Left ventricle myocardium inferior (tissue), 1 donor: ENCODE results near the gene S100A2. TPM values are rescaled to one million over a fixed set of nuclear protein-coding genes. Genes with fewer than 3 reads are reported as not detected.
A peak's percentile ranks its signal among the peaks of the same experiment; 100 is the strongest.
"Not testable (repeated sequence)": the region's sequence is repeated elsewhere in the genome, so short reads cannot be mapped to it uniquely, and the experiment has no call there.

ENCODE experiments used
- DNase-seq: peaks from one replicate; pipeline ENCODE4 v3.0.0-alpha.2; 2020
- H3K27ac ChIP-seq: fragments of 200-600 bp; replicated peaks from 2 replicates; pipeline ENCODE4 v1.8.0; 2021
- H3K27me3 ChIP-seq: fragments of 200-600 bp; 2 replicates; pipeline ENCODE4 v1.8.0; 2021; ENCODE audit warnings: low read depth
- H3K36me3 ChIP-seq: fragments of 200-600 bp; 2 replicates; pipeline ENCODE4 v1.8.0; 2021
- H3K4me1 ChIP-seq: fragments of 200-600 bp; 2 replicates; pipeline ENCODE4 v1.8.0; 2021
- H3K4me3 ChIP-seq: fragments of 200-600 bp; 2 replicates; pipeline ENCODE4 v1.8.0; 2021; ENCODE audit warnings: mild to moderate bottlenecking, moderate library complexity
- H3K9me3 ChIP-seq: fragments of 200-600 bp; replicated peaks from 2 replicates; pipeline ENCODE4 v1.8.0; 2021
- CTCF ChIP-seq: fragments of 200-600 bp; IDR thresholded peaks from 2 replicates; pipeline ENCODE4 v1.8.0; 2021; ENCODE audit warnings: antibody characterized with exemption, mild to moderate bottlenecking, borderline replicate concordance
- intact Hi-C: fragments of 100-400 bp; cut with micrococcal nuclease; formaldehyde crosslinking; loops from one replicate; pipeline ENCODE4 v1.11.0; 2022
- total RNA-seq: library from RNA; stranded (reverse); fragmentation: NEBNext Ultra II Directional; extraction: Animal tissue kit (Norgen Biotek cat#: 25700); gene quantifications from one replicate; pipeline ENCODE4 v1.2.1, GENCODE V29; 2021
- donor health status: DM: no; HTN: yes; CAD: no; lungs with severe emphysema.

Gene S100A2
- total RNA-seq, 1 donor from 2014 or later: 2.7 TPM

- Histone ChIP-seq H3K4me3 (peak overlapping the region; percentile 51), H3K4me1 (peaks cover 48% of the 10 kb centered on the region), H3K27me3 (no peaks in the 10 kb centered on the region), H3K27ac (peak overlapping the region; percentile 91), H3K9me3 (no peaks in the 10 kb centered on the region), H3K36me3 (no peaks in the 10 kb centered on the region)
- intact Hi-C loops: loop anchor here (5.0 to 10.0 kb wide), 2 partner anchors 35 to 53 kb away; no protein-coding TSS in a partner anchor
- DNase-seq: no peak
- no peak for TF ChIP-seq CTCF
These were observed 2.1 kb upstream of the S100A2 start for GRCh38 chr1:153567621-153568366.

DNA sequence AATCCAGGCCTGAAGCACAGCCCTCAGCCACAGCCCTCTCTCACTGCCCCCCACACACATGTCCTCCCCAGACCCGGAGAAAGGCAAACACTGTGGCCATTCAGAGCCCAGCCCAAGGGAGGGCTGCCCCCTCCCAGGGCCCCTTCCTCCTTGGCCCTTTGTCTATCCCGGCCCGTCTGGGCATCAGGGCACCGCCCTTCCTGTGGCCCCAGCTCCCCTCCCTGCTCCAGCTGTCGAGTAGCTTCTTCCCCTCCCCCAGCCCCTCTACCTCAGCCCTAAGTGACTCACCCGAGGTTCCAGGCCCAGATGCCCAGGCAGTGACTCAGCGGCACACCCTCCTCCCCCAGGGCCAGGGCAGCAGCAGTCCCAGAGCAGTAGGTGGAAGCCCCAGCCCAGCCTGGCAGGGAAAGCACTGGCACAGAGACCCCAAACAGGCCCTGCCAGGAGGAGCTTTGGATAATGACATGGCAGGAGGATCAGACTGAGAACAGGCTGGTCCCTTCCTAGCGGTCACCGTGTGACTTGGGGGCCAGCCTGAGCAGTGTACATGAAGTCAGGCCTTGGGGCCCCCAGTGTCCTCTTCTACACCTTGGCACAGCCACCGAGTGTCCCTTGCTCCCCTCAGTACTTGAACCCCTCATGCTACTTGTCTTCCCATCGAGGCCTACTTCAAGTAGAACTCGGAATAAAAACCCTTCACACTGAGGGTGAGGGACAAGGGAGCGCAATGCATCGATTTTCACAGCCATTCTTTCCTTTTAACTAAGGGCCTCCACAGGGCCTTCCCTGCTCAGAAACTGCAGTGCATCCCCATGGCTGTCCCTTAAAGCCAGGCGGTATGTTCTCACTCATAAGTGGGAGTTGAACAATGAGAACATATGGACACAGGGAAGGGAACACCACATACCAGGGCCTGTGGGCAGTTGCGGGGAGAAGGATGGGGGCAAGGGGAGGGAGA lies 1.0 kb upstream of the S100A2 start:
- peaks cover 40% of the 10 kb centered on the region for H3K4me1 ChIP-seq
- TF ChIP-seq CTCF: no peak
- peak; percentile 92 for DNase-seq
- peak overlapping the region; percentile 91 for H3K27ac ChIP-seq
- H3K36me3 ChIP-seq: no peaks in the 10 kb centered on the region
- no peak overlapping the region for H3K4me3 ChIP-seq
- intact Hi-C loops: loop anchor here (5.0 to 10.0 kb wide), 2 partner anchors 34 to 52 kb away; no protein-coding TSS in a partner anchor
- H3K27me3 ChIP-seq: no peaks in the 10 kb centered on the region
- no peaks in the 10 kb centered on the region for H3K9me3 ChIP-seq

- H3K9me3 ChIP-seq: no peaks in the 10 kb centered on the region
- H3K4me1 ChIP-seq: peaks cover 40% of the 10 kb centered on the region
- intact Hi-C loops: loop anchor here (10.0 kb wide), 1 partner anchor 49 kb away; no protein-coding TSS in a partner anchor
- H3K27me3 ChIP-seq: no peaks in the 10 kb centered on the region
- TF ChIP-seq CTCF: no peak
- no peak overlapping the region for H3K27ac ChIP-seq
- DNase-seq: no peak
- H3K36me3 ChIP-seq: no peaks in the 10 kb centered on the region
- no peak overlapping the region for H3K4me3 ChIP-seq
These were observed 1.7 kb downstream of the S100A2 start for GRCh38 chr1:153563991-153564390.

GRCh38 chr1:153563483-153563901 lies 2.2 kb downstream of the S100A2 start:
- no peak for DNase-seq
- no peak for TF ChIP-seq CTCF
- H3K9me3 ChIP-seq: no peaks in the 10 kb centered on the region
- no peak overlapping the region for H3K4me3 ChIP-seq
- H3K4me1 ChIP-seq: peaks cover 35% of the 10 kb centered on the region
- H3K36me3 ChIP-seq: no peaks in the 10 kb centered on the region
- intact Hi-C loops: loop anchor here (10.0 kb wide), 1 partner anchor 49 kb away; no protein-coding TSS in a partner anchor
- H3K27me3 ChIP-seq: no peaks in the 10 kb centered on the region
- no peak overlapping the region for H3K27ac ChIP-seq

- H3K4me3 ChIP-seq, H3K9me3 ChIP-seq, H3K27ac ChIP-seq, H3K27me3 ChIP-seq, DNase-seq, H3K36me3 ChIP-seq: not testable (repeated sequence)
- peaks cover 20% of the 10 kb centered on the region for H3K4me1 ChIP-seq
- intact Hi-C loops: loop anchor here (10.0 kb wide), 1 partner anchor 47 kb away; no protein-coding TSS in a partner anchor
These were observed 3.6 kb downstream of the S100A2 start for GRCh38 chr1:153562021-153562420.
